GM11168 (cell line): ENCODE results near the gene AGAP3.
"Not testable (repeated sequence)": the region's sequence is repeated elsewhere in the genome, so short reads cannot be mapped to it uniquely, and the experiment has no call there.

ENCODE experiments used
- in situ Hi-C: fragments of 300-500 bp; cut with MboI; formaldehyde crosslinking; loops from one replicate; pipeline ENCODE4 v1.12.0; 2022; ENCODE audit warnings: low sequenced_read_pairs; ENCODE audit not compliant: unreplicated experiment

The AGAP3 gene

GRCh38 chr7:151085691-151086620 is at the start of gene AGAP3:
AGAP3 (plus strand) TSS chr7:151086475; CDS start chr7:151086742, 267 bp downstream.
- in situ Hi-C loops: no loop called here

- in situ Hi-C loops: no loop called here
Observed at GRCh38 chr7:151038951-151039849, 47.1 kb upstream of the AGAP3 start.

- in situ Hi-C loops: no loop called here
Observed at GRCh38 chr7:151039850-151040548, 46.3 kb upstream of the AGAP3 start.

GRCh38 chr7:151040616-151041375 is 45.5 kb upstream of the AGAP3 start:
- in situ Hi-C loops: no loop called here

GRCh38 chr7:151043449-151043848 is 42.8 kb upstream of the AGAP3 start:
- in situ Hi-C loops: not testable (repeated sequence)

- in situ Hi-C loops: no loop called here
Observed at GRCh38 chr7:151043959-151044358, 42.3 kb upstream of the AGAP3 start.

- in situ Hi-C loops: no loop called here
Observed at GRCh38 chr7:151045262-151045661, 41.0 kb upstream of the AGAP3 start.

GRCh38 chr7:151045967-151046366 is 40.3 kb upstream of the AGAP3 start:
- in situ Hi-C loops: no loop called here

GRCh38 chr7:151046603-151047573 is 39.4 kb upstream of the AGAP3 start:
- in situ Hi-C loops: no loop called here

GRCh38 chr7:151047976-151048815 is 38.1 kb upstream of the AGAP3 start, which contains the start of gene ASIC3:
ASIC3 (plus strand) TSS chr7:151048531; CDS start chr7:151048886, 355 bp downstream.
- in situ Hi-C loops: no loop called here

- in situ Hi-C loops: no loop called here
Observed at GRCh38 chr7:151048911-151049463, 37.3 kb upstream of the AGAP3 start.

- in situ Hi-C loops: no loop called here
Observed at GRCh38 chr7:151051108-151051507, 35.2 kb upstream of the AGAP3 start.

- in situ Hi-C loops: no loop called here
Observed at GRCh38 chr7:151053096-151053495, 33.2 kb upstream of the AGAP3 start.

GRCh38 chr7:151053751-151054150 is 32.5 kb upstream of the AGAP3 start:
- in situ Hi-C loops: no loop called here

GRCh38 chr7:151056283-151056665 is 30.0 kb upstream of the AGAP3 start:
- in situ Hi-C loops: no loop called here

GRCh38 chr7:151056666-151057505 is 29.4 kb upstream of the AGAP3 start:
- in situ Hi-C loops: no loop called here
